Ishikawa (cell line): ENCODE results near the gene NRAS.

Source experiments
- CEBPB ChIP-seq: IDR thresholded peaks from 2 replicates; pipeline ENCODE4 v1.6.1; 2012
- CREB1 ChIP-seq: IDR thresholded peaks from 2 replicates; pipeline ENCODE4 v1.6.1; 2012; ENCODE audit warnings: low read depth
- EGR1 ChIP-seq: IDR thresholded peaks from 2 replicates; pipeline ENCODE4 v1.6.1; 2012
- EP300 ChIP-seq: IDR thresholded peaks from 2 replicates; pipeline ENCODE4 v1.6.1; 2012; ENCODE audit warnings: borderline replicate concordance
- FOXM1 ChIP-seq: IDR thresholded peaks from 2 replicates; pipeline ENCODE4 v1.6.1; 2012; ENCODE audit warnings: low read depth, borderline replicate concordance
- RAD21 ChIP-seq: IDR thresholded peaks from 2 replicates; pipeline ENCODE4 v1.6.1; 2012; ENCODE audit warnings: low read depth
- REST ChIP-seq: IDR thresholded peaks from 2 replicates; pipeline ENCODE4 v1.6.1; 2012; ENCODE audit warnings: low read depth, mild to moderate bottlenecking
- TAF1 ChIP-seq: IDR thresholded peaks from 2 replicates; pipeline ENCODE4 v1.6.1; 2012; ENCODE audit warnings: low read depth, mild to moderate bottlenecking
- TCF12 ChIP-seq: IDR thresholded peaks from 2 replicates; pipeline ENCODE4 v1.6.1; 2012; ENCODE audit warnings: low read depth
- TEAD4 ChIP-seq: IDR thresholded peaks from 2 replicates; pipeline ENCODE4 v1.6.1; 2012
- YY1 ChIP-seq: IDR thresholded peaks from 2 replicates; pipeline ENCODE4 v1.6.1; 2012; ENCODE audit warnings: low read depth
- ZBTB7A ChIP-seq: IDR thresholded peaks from 2 replicates; pipeline ENCODE4 v1.6.1; 2012; ENCODE audit warnings: low read depth
- TF ChIP-seq, protein P1 (sequence below): IDR thresholded peaks from 2 replicates; pipeline ENCODE4 v1.6.1; 2012

GRCh38 chr1:114692947-114693346, 23.6 kb downstream of the NRAS start:
- no peak for TF ChIP-seq EP300
- TF ChIP-seq, protein P1, sequence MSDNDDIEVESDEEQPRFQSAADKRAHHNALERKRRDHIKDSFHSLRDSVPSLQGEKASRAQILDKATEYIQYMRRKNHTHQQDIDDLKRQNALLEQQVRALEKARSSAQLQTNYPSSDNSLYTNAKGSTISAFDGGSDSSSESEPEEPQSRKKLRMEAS: no peak
- TF ChIP-seq CREB1: no peak
- TF ChIP-seq CEBPB: no peak
- no peak for TF ChIP-seq RAD21
- no peak for TF ChIP-seq EGR1
- TF ChIP-seq YY1: no peak
- no peak for TF ChIP-seq TAF1
- no peak for TF ChIP-seq TCF12
- no peak for TF ChIP-seq REST
- no peak for TF ChIP-seq FOXM1
- TF ChIP-seq ZBTB7A: no peak
- no peak for TF ChIP-seq TEAD4
